Neural progenitor cell (in vitro differentiated cells): ENCODE data around the gene C1orf50. TPM values are rescaled to one million over a fixed set of nuclear protein-coding genes. Genes with fewer than 3 reads are reported as not detected.

Experiments
- DNase-seq: peaks from one replicate; pipeline ENCODE4 v3.0.0-alpha.2; 2016; ENCODE audit warnings: low spot score
- H2AFZ ChIP-seq: fragments of 200-600 bp; sonication (generic); replicated peaks from 2 replicates; pipeline ENCODE4 v1.6.1; 2016; ENCODE audit warnings: antibody characterized with exemption
- H3F3A ChIP-seq: fragments of 200-600 bp; sonication (generic); 2 replicates; pipeline ENCODE4 v1.6.1; 2016; ENCODE audit warnings: antibody characterized with exemption, low read depth
- H3K27ac ChIP-seq: fragments of 200-600 bp; sonication (generic); 2 replicates; pipeline ENCODE4 v1.5.1; 2016; ENCODE audit warnings: mild to moderate bottlenecking
- H3K27me3 ChIP-seq: fragments of 200-600 bp; sonication (generic); 2 replicates; pipeline ENCODE4 v1.6.1; 2016; ENCODE audit warnings: mild to moderate bottlenecking, moderate library complexity
- H3K36me3 ChIP-seq: fragments of 200-600 bp; sonication (generic); 2 replicates; pipeline ENCODE4 v1.5.1; 2016
- H3K4me1 ChIP-seq: fragments of 200-600 bp; sonication (generic); 2 replicates; pipeline ENCODE4 v1.6.1; 2016; ENCODE audit warnings: mixed run types
- H3K4me2 ChIP-seq: fragments of 200-600 bp; sonication (generic); 2 replicates; pipeline ENCODE4 v1.6.1; 2016
- H3K4me3 ChIP-seq: fragments of 200-600 bp; sonication (generic); 2 replicates; pipeline ENCODE4 v1.5.1; 2016
- H3K79me2 ChIP-seq: fragments of 200-600 bp; sonication (generic); 2 replicates; pipeline ENCODE4 v1.6.1; 2016; ENCODE audit warnings: low read depth
- H3K9ac ChIP-seq: fragments of 200-600 bp; sonication (generic); 2 replicates; pipeline ENCODE4 v1.6.1; 2016
- H3K9me3 ChIP-seq: fragments of 200-600 bp; sonication (generic); 2 replicates; pipeline ENCODE4 v1.5.1; 2016; ENCODE audit warnings: low read depth
- H4K20me1 ChIP-seq: fragments of 200-600 bp; sonication (generic); 2 replicates; pipeline ENCODE4 v1.6.1; 2016; ENCODE audit warnings: low read depth
- H3K27ac Mint-ChIP-seq: 3 replicates; pipeline ENCODE4 v1.8.0; 2021; ENCODE audit warnings: mixed read lengths
- H3K27me3 Mint-ChIP-seq: 2 replicates; pipeline ENCODE4 v1.8.0; 2022; ENCODE audit warnings: low read depth, mild to moderate bottlenecking, inconsistent platforms, moderate library complexity, mixed read lengths; ENCODE audit not compliant: insufficient read depth
- H3K36me3 Mint-ChIP-seq: 3 replicates; pipeline ENCODE4 v1.8.0; 2021; ENCODE audit warnings: mixed read lengths
- H3K4me1 Mint-ChIP-seq: 3 replicates; pipeline ENCODE4 v1.8.0; 2021; ENCODE audit warnings: mixed read lengths
- H3K4me3 Mint-ChIP-seq: 3 replicates; pipeline ENCODE4 v1.8.0; 2021; ENCODE audit warnings: mild to moderate bottlenecking, moderate library complexity, mixed read lengths
- H3K9me3 Mint-ChIP-seq: 3 replicates; pipeline ENCODE4 v1.8.0; 2020; ENCODE audit warnings: mixed read lengths
- EZH2 ChIP-seq: fragments of 200-600 bp; sonication (generic); IDR thresholded peaks from 2 replicates; pipeline ENCODE4 v1.6.1; 2017; ENCODE audit warnings: antibody characterized with exemption, mild to moderate bottlenecking, moderate library complexity
- EZH2phosphoT487 ChIP-seq: fragments of 200-600 bp; sonication (generic); IDR thresholded peaks from 2 replicates; pipeline ENCODE4 v1.6.1; 2017; ENCODE audit warnings: antibody characterized with exemption
- total RNA-seq: library from RNA; depleted of rRNA; stranded (reverse); fragments of >200 nt; gene quantifications from 2 replicates; pipeline ENCODE4 v1.2.3, GENCODE V29; 2015; ENCODE audit warnings: low replicate concordance
- TF ChIP-seq, protein P1 (sequence below): fragments of 200-600 bp; sonication (generic); IDR thresholded peaks from 2 replicates; pipeline ENCODE4 v1.5.1; 2017; ENCODE audit warnings: antibody characterized with exemption, mild to moderate bottlenecking

The C1orf50 gene
- total RNA-seq, 1 donor from 2014 or later = 19.0 TPM

DNA sequence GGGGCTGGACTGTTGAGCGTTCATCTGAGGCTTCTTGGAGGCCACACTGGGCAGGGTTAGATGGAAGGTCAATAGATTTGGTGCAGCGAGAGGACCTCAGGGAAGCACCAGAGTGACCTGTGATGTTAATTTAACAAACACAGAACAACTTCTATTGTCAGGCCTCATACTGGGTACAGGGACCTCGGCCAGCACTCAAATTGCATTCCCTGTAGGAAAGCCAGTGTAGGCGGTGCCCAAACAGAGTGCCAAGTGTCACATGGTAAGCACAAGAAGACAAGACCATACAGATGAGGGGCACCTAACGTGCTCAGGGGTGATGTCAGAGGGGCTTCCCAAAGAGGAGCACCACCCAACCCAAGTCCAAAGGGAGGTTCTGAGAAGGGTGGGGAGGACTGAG, 19.0 kb downstream of the C1orf50 start:
- no peaks in the 10 kb centered on the region for H3K36me3 ChIP-seq
- Mint-ChIP-seq H3K4me1 (no peaks in the 10 kb centered on the region), H3K9me3 (no peaks in the 10 kb centered on the region), H3K4me3 (no peak overlapping the region), H3K27me3 (peaks cover 4% of the 10 kb centered on the region), H3K27ac (peak overlapping the region; percentile 20), H3K36me3 (peaks cover 12% of the 10 kb centered on the region)
- H3K9me3 ChIP-seq = no peaks in the 10 kb centered on the region
- H3F3A ChIP-seq = no peaks in the 10 kb centered on the region
- H3K4me1 ChIP-seq = no peaks in the 10 kb centered on the region
- H3K4me3 ChIP-seq = no peak overlapping the region
- H3K4me2 ChIP-seq = no peak overlapping the region
- H3K27me3 ChIP-seq = no peaks in the 10 kb centered on the region
- no peak for DNase-seq
- no peak overlapping the region for H3K9ac ChIP-seq
- TF ChIP-seq EZH2 = no peak
- no peak for TF ChIP-seq EZH2phosphoT487
- TF ChIP-seq, protein P1, sequence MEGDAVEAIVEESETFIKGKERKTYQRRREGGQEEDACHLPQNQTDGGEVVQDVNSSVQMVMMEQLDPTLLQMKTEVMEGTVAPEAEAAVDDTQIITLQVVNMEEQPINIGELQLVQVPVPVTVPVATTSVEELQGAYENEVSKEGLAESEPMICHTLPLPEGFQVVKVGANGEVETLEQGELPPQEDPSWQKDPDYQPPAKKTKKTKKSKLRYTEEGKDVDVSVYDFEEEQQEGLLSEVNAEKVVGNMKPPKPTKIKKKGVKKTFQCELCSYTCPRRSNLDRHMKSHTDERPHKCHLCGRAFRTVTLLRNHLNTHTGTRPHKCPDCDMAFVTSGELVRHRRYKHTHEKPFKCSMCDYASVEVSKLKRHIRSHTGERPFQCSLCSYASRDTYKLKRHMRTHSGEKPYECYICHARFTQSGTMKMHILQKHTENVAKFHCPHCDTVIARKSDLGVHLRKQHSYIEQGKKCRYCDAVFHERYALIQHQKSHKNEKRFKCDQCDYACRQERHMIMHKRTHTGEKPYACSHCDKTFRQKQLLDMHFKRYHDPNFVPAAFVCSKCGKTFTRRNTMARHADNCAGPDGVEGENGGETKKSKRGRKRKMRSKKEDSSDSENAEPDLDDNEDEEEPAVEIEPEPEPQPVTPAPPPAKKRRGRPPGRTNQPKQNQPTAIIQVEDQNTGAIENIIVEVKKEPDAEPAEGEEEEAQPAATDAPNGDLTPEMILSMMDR = no peak
- no peaks in the 10 kb centered on the region for H3K79me2 ChIP-seq
- H4K20me1 ChIP-seq = no peaks in the 10 kb centered on the region
- no peak overlapping the region for H3K27ac ChIP-seq
- H2AFZ ChIP-seq = no peak overlapping the region

DNA sequence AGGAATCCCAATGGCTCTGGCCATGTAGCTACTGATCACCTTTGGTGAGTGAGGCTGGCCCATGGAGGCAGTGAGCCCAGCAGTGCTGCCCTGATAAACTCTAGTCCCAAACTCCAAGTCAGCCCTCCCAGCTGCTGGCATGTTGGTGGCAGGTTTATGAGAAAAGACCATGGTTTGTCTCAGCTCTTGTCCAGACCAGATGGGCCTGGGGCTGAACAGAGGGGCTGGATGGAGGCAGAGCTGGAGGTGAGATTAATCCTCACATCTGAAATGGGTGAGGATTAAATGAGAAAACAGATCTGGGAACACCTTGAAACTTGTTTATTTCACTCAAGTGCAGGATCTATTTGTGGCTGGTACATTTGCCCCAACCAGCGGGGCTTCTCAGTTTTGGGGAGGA, 21.0 kb downstream of the C1orf50 start:
- Mint-ChIP-seq H3K4me3 (no peak overlapping the region), H3K36me3 (peaks cover 8% of the 10 kb centered on the region), H3K4me1 (peaks cover under 1% of the 10 kb centered on the region), H3K27ac (peak overlapping the region; percentile 30), H3K27me3 (peaks cover 7% of the 10 kb centered on the region), H3K9me3 (no peaks in the 10 kb centered on the region)
- Histone ChIP-seq H3K9me3 (no peaks in the 10 kb centered on the region), H3K4me3 (no peak overlapping the region), H2AFZ (no peak overlapping the region), H4K20me1 (no peaks in the 10 kb centered on the region), H3K27me3 (no peaks in the 10 kb centered on the region), H3K9ac (no peak overlapping the region), H3K4me2 (no peak overlapping the region), H3F3A (no peaks in the 10 kb centered on the region), H3K27ac (no peak overlapping the region), H3K79me2 (no peaks in the 10 kb centered on the region), H3K4me1 (no peaks in the 10 kb centered on the region), H3K36me3 (no peaks in the 10 kb centered on the region)
- TF ChIP-seq, protein P1 = no peak
- no peak for DNase-seq

DNA sequence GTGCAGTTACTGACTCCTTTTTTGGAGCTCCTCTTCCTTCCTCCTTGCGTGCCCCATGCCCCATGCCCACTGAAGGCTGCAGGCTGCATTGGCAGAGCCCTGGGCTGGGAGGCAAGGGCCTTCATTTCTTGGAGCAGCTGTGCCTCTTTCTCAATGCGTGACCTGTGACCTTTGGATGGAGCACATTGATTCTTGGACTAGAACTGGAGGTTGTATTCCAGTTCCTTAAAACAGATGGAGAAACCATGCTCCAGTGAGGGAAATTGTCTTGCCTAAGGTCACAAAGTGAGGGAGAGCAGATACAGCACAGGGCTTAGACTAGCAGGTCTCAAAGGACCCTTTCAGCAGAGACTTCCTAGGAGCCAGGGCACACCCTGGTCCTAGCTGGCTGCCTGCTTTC, 26.8 kb downstream of the C1orf50 start:
- H3K27me3 ChIP-seq = no peaks in the 10 kb centered on the region
- H3K27ac ChIP-seq = no peak overlapping the region
- H3K9ac ChIP-seq = no peak overlapping the region
- no peaks in the 10 kb centered on the region for H3K36me3 Mint-ChIP-seq
- no peaks in the 10 kb centered on the region for H3F3A ChIP-seq
- peaks cover 3% of the 10 kb centered on the region for H3K4me1 Mint-ChIP-seq
- H3K79me2 ChIP-seq = no peaks in the 10 kb centered on the region
- H3K36me3 ChIP-seq = no peaks in the 10 kb centered on the region
- no peak overlapping the region for H3K4me3 Mint-ChIP-seq
- H3K27ac Mint-ChIP-seq = no peak overlapping the region
- no peaks in the 10 kb centered on the region for H3K4me1 ChIP-seq
- DNase-seq = no peak
- no peaks in the 10 kb centered on the region for H4K20me1 ChIP-seq
- no peak for TF ChIP-seq EZH2phosphoT487
- no peak for TF ChIP-seq EZH2
- TF ChIP-seq, protein P1 = no peak
- no peak overlapping the region for H3K4me3 ChIP-seq
- peaks cover 5% of the 10 kb centered on the region for H3K27me3 Mint-ChIP-seq
- H3K9me3 Mint-ChIP-seq = no peaks in the 10 kb centered on the region
- no peaks in the 10 kb centered on the region for H3K9me3 ChIP-seq
- no peak overlapping the region for H2AFZ ChIP-seq
- no peak overlapping the region for H3K4me2 ChIP-seq

DNA sequence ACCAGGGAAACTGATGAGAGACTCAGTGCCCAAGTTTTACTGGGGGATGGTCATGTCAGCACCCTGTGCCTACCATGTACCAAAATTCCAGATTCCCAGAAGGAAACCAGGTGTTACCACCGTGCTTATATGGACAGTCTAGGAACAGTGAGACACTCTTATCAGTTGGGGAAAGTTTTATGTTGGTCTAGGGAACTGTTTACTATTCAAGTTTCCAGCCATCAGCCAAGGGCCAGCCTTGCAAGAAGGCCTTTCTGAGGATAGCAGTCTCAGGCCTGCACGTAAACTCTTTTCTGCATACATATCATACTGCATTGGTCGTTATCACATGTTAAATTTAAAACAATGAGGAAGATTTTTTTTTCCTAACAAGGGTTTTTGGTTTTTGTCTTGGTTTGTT, 30.4 kb downstream of the C1orf50 start:
- Histone ChIP-seq H3K27ac (no peak overlapping the region), H3K36me3 (no peaks in the 10 kb centered on the region), H3K4me1 (no peaks in the 10 kb centered on the region), H3K9me3 (no peaks in the 10 kb centered on the region), H4K20me1 (no peaks in the 10 kb centered on the region), H3F3A (peaks cover 4% of the 10 kb centered on the region), H3K4me2 (no peak overlapping the region), H3K9ac (no peak overlapping the region), H3K27me3 (no peaks in the 10 kb centered on the region), H2AFZ (no peak overlapping the region), H3K79me2 (no peaks in the 10 kb centered on the region), H3K4me3 (no peak overlapping the region)
- Mint-ChIP-seq H3K27me3 (peaks cover 2% of the 10 kb centered on the region), H3K27ac (no peak overlapping the region), H3K9me3 (no peaks in the 10 kb centered on the region), H3K4me3 (no peak overlapping the region), H3K4me1 (peaks cover 3% of the 10 kb centered on the region), H3K36me3 (no peaks in the 10 kb centered on the region)
- TF ChIP-seq EZH2 (no peak), EZH2phosphoT487 (no peak)
- TF ChIP-seq, protein P1 = no peak
- DNase-seq = no peak
